NCI-H2081 treated with DMSO at 0.1 percent for 48 hours (cell line): ENCODE results near the gene NR3C2.
"Not testable (repeated sequence)": the region's sequence is repeated elsewhere in the genome, so short reads cannot be mapped to it uniquely, and the experiment has no call there.

Experiments
- DNase-seq: peaks from one replicate; lab custom pipeline; 2025; lab: John Stamatoyannopoulos, UW

Gene NR3C2

DNA sequence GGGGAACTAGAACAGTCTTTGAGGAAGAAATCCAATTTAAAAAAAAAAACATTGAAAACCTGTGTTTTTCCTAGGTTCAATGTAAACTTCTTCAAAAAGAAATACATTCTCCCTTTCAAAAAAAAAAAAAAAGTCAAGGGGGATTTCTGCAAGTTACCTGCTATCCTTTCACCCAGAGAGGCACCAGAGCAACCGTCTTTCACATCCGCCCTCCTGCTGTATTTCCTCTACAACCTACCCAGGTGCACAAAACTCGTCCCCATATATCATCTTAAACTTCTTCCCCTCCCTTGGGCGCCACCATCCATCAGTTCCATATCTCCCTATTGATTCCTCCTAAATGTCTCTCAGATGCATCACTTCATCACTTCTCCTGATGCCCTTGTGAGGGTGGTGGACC, 74.5 kb downstream of the NR3C2 start:
- no peak for DNase-seq

DNA sequence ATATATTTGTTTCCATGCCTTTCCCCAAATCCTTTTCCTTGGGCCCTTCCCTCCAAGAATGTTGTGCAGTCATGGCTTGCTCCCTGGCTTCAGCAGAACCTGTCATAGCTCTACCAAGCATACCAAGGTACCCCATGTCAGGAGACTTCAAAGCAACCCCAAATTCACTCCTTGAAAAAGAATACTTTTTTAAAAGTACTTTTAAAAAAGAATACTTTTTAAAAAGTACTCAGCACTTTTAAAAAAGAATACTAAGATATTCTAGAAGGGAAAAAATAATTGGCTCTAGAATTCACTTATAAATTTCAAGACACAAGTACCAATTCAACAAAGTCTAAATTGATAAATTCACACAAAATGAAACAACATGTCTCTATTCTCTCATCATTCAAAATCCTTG, 76.0 kb downstream of the NR3C2 start:
- DNase-seq: no peak

DNA sequence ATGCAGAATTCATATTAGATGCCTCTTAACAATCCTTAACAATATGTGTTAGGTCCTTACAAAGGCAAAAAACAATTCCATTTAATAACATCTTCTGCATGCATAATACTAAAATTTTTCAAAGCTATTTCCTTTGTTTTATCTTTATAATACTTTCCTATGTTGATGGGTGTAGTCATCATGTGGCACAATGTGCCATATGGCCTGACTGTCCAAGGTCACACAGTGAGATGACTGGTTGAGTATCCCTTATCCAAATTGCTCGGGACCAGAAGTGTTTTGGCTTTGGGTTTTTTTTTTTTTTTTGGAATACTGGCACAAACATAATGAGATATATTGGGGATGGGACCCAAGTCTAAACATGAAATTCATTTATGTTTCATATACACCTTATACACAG, 77.7 kb downstream of the NR3C2 start:
- no peak for DNase-seq

- DNase-seq: no peak
Observed at GRCh38 chr4:148359769-148360168, 82.4 kb downstream of the NR3C2 start.

DNA sequence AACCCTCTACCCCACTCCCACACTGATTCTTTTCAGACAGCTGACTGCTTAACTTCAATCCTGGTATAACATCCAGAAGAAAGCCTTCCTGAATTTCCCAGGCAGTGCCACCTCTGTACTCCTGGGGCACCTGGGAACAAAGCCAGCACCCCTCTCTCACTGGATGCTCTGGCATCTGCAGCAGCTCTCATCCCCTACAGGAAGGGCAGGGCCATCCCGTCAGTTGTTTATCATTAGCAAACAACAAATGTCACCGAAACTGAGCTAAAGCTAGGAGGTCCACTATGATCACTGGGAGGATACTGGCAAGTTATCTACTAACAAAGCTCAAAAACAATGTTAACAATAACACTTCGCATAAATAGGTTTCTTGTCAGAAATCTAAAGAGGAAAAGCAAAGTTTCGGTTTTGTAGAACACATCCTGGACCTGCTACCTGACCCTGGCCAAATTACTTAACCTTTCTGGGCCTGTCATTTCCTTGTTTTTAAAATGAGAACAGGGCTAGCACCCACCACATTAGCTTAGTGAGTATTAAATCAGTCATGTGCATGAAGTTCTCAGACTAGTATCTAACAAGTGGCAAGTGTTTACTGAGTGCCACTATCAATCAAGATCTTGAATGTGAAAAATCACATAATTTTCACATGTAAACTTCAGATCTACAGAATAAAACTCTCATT, 86.6 kb downstream of the NR3C2 start:
- no peak for DNase-seq

DNA sequence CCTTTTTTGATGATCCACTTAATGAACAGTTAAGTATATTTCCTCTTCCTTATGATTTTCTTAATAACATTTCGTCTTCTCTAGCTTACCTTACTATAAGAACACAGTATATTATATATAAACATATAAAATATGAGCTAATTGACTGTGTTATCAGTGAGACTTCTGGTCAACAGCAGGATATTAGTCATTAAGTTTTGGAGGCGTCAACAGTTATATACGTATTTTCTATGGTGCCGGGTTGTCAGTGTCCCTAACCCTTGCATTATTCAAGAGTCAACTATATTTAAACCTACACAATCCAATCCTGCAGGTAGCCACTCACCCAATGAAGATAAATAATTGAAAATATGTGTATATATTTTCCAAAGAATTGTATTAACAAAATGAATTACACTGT, 88.0 kb downstream of the NR3C2 start:
- no peak for DNase-seq

DNA sequence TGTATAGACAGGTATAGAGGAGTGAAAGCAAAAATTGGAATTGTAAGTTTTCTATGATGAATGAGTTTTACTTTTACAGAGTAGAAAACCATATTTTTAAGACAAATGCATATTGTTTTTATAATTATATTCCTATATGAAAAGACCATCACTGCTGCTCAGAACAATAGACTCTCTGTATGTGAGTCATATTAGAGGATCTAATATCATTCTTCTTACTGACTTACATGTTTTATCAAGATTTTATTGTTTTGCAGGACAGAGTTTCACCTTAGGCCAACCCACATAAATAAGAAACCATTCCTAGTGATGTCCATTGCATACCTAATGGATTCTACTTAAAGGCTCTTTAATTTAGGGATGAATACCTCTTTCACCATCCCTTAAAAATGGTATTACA, 88.6 kb downstream of the NR3C2 start:
- no peak for DNase-seq

DNA sequence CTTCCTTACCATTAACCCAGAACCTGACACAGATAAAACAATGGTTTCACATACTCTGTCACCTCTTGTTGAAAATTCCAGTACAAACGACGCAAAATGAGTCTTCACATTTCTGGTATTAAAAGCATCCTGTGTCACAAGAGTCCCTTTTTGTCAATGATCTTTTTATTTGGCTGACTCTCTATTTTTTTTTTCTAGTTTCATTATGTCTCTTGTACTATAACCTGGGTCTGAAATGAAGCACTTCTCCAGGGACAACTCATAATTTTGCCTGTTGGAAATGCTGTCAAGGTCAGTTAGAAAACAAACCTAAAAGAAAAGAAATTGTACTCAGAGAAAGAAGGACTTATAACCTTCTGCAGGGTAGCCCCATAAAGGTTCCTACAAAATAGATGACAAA, 93.1 kb downstream of the NR3C2 start:
- no peak for DNase-seq

- DNase-seq: no peak
Observed at GRCh38 chr4:148346657-148347056, 95.6 kb downstream of the NR3C2 start.

- DNase-seq: no peak
Observed at GRCh38 chr4:148345509-148345908, 96.7 kb downstream of the NR3C2 start.

- DNase-seq: no peak
Observed at GRCh38 chr4:148344941-148345340, 97.3 kb downstream of the NR3C2 start.

DNA sequence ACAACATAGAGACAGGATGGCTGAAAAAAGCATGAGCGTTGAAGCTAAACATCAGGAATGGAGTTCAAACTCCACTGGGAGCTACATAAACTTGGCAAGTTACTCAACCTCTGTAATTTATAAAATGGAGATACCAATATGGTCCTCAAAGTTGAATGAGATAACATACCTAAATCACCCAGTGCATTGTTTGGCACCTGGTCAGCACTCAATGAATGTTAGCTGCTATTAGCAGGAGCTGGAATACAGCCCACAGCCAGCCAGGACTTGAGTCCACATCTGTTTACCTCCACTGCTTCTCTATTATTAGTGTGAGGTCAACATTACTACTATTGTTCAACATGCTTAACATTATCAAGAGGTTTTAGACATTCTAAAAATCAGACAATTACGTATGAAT, 97.9 kb downstream of the NR3C2 start:
- DNase-seq: no peak

DNA sequence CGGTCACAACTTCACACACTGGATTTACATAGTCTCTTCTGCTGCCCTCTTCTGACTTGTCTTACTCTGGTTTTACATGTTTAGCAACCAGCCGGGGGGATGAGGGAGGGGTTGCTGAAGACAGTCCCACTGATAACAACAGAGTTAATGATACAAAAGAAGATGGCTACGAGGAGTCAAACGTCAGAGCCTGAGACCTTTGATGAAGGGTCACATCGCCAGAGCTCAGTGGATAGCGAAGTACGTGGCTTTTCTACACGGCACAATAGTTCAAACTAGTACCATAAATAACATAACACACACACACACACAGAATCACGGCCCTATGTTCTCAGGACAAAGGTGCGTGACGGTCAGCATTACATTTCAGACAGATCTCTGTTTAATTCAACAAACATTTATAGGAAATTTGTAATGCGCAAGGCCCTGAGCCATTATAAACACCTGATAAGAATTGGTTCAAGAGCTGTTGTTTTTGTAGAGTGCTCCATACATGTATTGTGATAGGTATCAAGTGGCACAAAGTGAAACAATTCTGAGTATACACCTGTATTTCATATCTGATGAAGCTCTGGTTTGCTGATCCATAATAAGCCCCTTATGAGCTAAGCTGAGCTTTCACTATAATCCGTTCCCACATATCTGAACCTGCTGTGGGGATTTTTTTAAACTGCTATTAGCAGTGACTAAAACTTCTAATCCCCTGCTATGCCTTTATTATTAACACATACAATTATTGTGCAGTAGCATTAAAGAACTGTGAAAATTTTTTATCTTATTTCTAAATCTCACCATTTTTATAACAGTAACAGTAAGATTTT, 100.0 kb downstream of the NR3C2 start:
- no peak for DNase-seq

DNA sequence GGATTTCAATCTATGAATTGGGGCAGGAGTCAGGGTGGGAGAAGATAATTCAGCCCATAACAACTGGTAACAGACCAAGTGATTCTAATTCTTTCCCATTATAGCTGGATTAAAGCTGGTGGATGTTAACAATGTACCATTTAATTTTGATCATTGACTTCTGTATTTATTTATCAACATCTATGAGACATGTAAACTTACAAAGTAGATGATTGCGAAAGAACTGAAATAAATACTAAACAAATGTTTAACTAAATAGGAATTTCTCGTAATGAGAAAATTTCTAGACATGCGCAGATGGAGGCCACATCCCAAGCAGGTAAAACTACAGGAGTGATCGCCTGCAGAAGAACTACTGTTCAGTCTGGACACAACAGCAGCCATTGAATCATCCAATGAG, 107.1 kb downstream of the NR3C2 start:
- DNase-seq: no peak

DNA sequence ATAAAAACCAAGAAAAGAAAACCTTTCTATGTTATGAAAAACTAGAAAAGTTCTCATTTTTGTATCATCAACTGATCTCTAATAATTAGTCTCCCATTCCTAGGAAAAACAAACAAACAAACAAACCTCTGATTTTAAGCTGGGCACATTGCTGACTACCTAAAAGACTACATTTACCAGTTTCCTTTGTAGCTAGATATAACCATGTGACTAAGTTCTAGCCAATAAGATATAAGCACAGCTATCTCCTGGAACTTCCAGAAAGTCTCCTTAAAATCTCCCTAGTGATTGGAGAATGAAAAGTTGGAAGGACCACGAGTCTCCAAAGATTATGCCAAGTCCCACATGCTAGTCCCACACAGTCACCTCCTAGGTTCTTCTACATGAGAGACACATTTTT, 108.9 kb downstream of the NR3C2 start:
- DNase-seq: no peak

- no peak for DNase-seq
Observed at GRCh38 chr4:148332486-148332885, 109.7 kb downstream of the NR3C2 start.

GRCh38 chr4:148330724-148331123, 111.5 kb downstream of the NR3C2 start:
- DNase-seq: no peak

DNA sequence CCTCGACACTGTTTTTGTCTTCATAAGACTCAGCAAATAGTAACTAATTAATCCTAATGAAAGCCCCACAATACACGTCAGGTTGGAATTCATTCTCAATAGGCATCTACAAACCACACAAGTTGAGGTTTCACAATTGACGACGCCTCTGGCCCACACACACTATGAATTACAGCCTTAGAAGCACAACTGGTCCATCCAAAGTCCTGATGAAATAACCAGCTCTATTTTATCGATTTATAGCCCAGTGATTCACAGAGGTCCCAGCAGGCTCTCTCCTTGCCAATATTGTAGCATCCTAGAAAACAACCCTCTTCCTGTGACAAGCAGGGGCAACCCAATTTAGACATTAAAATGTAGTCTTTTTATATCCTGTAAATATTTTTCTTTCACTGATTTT, 112.1 kb downstream of the NR3C2 start:
- DNase-seq: no peak

DNA sequence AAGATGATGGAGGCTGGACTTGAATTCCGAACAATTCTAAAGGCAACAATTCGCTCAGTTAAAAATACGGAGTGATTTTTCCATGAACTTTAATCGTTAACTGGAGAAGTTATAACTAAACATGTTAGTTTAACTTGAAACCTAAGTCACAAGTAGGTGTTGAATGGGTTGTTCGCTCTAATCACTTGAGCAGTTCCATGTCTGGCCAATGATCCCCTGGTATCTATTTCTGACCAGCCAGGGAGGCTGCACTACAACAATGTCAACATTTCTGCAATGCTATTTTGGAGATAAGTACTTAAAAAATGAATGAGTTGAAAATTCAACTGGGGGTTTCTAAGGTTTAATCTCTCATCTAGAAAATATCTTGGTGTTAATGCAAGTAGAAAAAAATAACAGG, 112.5 kb downstream of the NR3C2 start:
- DNase-seq: no peak

DNA sequence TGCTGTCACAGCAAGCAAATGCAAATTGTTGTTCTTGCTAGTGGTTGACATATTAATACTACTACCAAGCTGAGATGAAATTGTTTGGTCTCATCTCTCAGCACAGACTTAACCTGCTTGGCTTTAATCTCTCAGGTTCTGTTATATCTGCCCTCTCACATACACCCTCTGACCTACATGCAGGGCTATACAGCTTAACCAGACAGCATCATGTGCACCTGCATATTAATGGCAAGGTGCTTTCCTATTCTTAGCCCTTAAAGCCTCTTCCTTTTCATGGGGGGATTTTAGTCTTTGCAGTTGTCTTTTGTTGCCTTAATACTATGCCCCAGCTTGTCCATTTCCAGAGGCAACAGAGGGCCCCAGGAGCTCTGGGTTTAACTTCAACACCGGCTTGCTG, 114.5 kb downstream of the NR3C2 start:
- DNase-seq: no peak

GRCh38 chr4:148323316-148323715, 118.9 kb downstream of the NR3C2 start:
- DNase-seq: not testable (repeated sequence)

- DNase-seq: no peak
Observed at GRCh38 chr4:148315049-148315448, 127.2 kb downstream of the NR3C2 start.

GRCh38 chr4:148312956-148313490, 129.2 kb downstream of the NR3C2 start:
- DNase-seq: no peak
